HCT116 (cell line): ENCODE results near the gene KLHDC10. TPM values are rescaled to one million over a fixed set of nuclear protein-coding genes. Genes with fewer than 3 reads are reported as not detected.

ENCODE experiments used
- ATAC-seq: fragments of 200-7000 bp; cut with Tn5 transposase; 2 replicates; pipeline ENCODE4 v1.9.1; 2020; ENCODE audit warnings: mild to moderate bottlenecking, moderate library complexity
- BruUV-seq: library from RNA; stranded (reverse); fragments of 400-500 nt; replicated peaks from 2 replicates; lab custom pipeline; 2021; lab: Mats Ljungman, UMichigan
- CTCF ChIA-PET: fragments of 300-600 bp; sonication (Branson Sonifier 250); formaldehyde crosslinking; loops from one replicate; lab custom pipeline; 2021; ENCODE audit warnings: antibody characterized with exemption; lab: Charles Lee
- POLR2A ChIA-PET: fragments of 300-600, 350-600 bp; sonication (Branson Sonifier 250); formaldehyde crosslinking; loops from one replicate; lab custom pipeline; 2021; ENCODE audit warnings: antibody characterized with exemption; lab: Charles Lee
- RAD21 ChIA-PET, 2 experiments: fragments of 300-600 bp; sonication (Branson Sonifier 250); formaldehyde crosslinking; loops; one replicate each; lab custom pipeline; 2023; ENCODE audit warnings: low total read pairs in 2 of 2; ENCODE audit not compliant: uncharacterized antibody in 2 of 2, unreplicated experiment in 2 of 2, low non-redundant PET in 1 of 2; lab: Charles Lee
- DNase-seq: peaks from one replicate; pipeline ENCODE4 v3.0.0-alpha.2; 2010; ENCODE audit warnings: low read depth, low spot score
- H2AFZ ChIP-seq: fragments of 200-600 bp; shearing (Covaris generic), sonication (generic); 2 replicates; pipeline ENCODE4 v1.6.1; 2017; ENCODE audit warnings: low read depth, mixed run types, mixed read lengths, antibody characterized with exemption, low read length; ENCODE audit not compliant: poor library complexity, severe bottlenecking
- H3K27ac ChIP-seq: 2 replicates; pipeline ENCODE4 v1.5.1; 2012; ENCODE audit warnings: low read depth, low read length
- H3K27me3 ChIP-seq: fragments of 200-600 bp; sonication (generic); 2 replicates; pipeline ENCODE4 v1.6.1; 2016; ENCODE audit warnings: mixed run types, low read length, mixed read lengths; ENCODE audit not compliant: insufficient read depth
- H3K36me3 ChIP-seq, 2 experiments: fragments of 200-500 bp in 1 of 2; fragments of 200-600 bp in 1 of 2; sonication (Bioruptor generic) in 1 of 2; sonication (generic) in 1 of 2; 2 replicates each; pipeline versions ENCODE4 v1.5.1 to v1.6.1; 2014 to 2016; ENCODE audit warnings: low read length in 2 of 2, inconsistent platforms in 1 of 2, mixed read lengths in 1 of 2, mixed run types in 1 of 2; ENCODE audit not compliant: insufficient read depth in 2 of 2, control insufficient read depth in 1 of 2
- H3K4me1 ChIP-seq, 2 experiments: fragments of 200-600 bp in 1 of 2; sonication (generic) in 1 of 2; 2 replicates each; pipeline versions ENCODE4 v1.5.1 to v1.6.1; 2012 to 2017; ENCODE audit warnings: low read length in 2 of 2, inconsistent platforms in 1 of 2, mild to moderate bottlenecking in 1 of 2, mixed read lengths in 1 of 2, mixed run types in 1 of 2, moderate library complexity in 1 of 2; ENCODE audit not compliant: insufficient read depth in 2 of 2, control insufficient read depth in 1 of 2
- H3K4me2 ChIP-seq: fragments of 200-600 bp; sonication (generic); 2 replicates; pipeline ENCODE4 v1.6.1; 2017; ENCODE audit warnings: mixed run types, low read length, mixed read lengths
- H3K4me3 ChIP-seq, 2 experiments: fragments of 200-600 bp in 1 of 2; sonication (generic) in 1 of 2; replicated peaks in 1 of 2; 2 replicates each; pipeline ENCODE4 v1.5.1; 2011 to 2016; ENCODE audit warnings: low read length in 2 of 2, control low read depth in 1 of 2, low read depth in 1 of 2, mild to moderate bottlenecking in 1 of 2, mixed read lengths in 1 of 2, mixed run types in 1 of 2
- H3K79me2 ChIP-seq: fragments of 200-600 bp; sonication (generic); 2 replicates; pipeline ENCODE4 v1.6.1; 2017; ENCODE audit warnings: mild to moderate bottlenecking, mixed run types, low read length, moderate library complexity, mixed read lengths; ENCODE audit not compliant: insufficient read depth
- H3K9ac ChIP-seq: fragments of 200-600 bp; sonication (generic); 2 replicates; pipeline ENCODE4 v1.6.1; 2016; ENCODE audit warnings: low read length, mixed read lengths
- H3K9me2 ChIP-seq: fragments of 200-600 bp; sonication (generic), shearing (Covaris generic); 2 replicates; pipeline ENCODE4 v1.6.1; 2017; ENCODE audit warnings: mixed run types, mild to moderate bottlenecking, moderate library complexity; ENCODE audit not compliant: insufficient read depth
- H3K9me3 ChIP-seq, 2 experiments: fragments of 200-500 bp in 1 of 2; fragments of 200-600 bp in 1 of 2; sonication (Bioruptor generic) in 1 of 2; sonication (generic) in 1 of 2; 2 replicates each; pipeline ENCODE4 v1.6.1; 2014 to 2017; ENCODE audit warnings: low read length in 2 of 2, mixed read lengths in 2 of 2, inconsistent platforms in 1 of 2, low read depth in 1 of 2, mild to moderate bottlenecking in 1 of 2, mixed run types in 1 of 2, moderate library complexity in 1 of 2; ENCODE audit not compliant: control insufficient read depth in 1 of 2, insufficient read depth in 1 of 2
- H4K20me1 ChIP-seq: fragments of 200-600 bp; sonication (generic), shearing (Covaris generic); 2 replicates; pipeline ENCODE4 v1.6.1; 2017; ENCODE audit warnings: mixed run types, mild to moderate bottlenecking, moderate library complexity; ENCODE audit not compliant: insufficient read depth
- ATF3 ChIP-seq: IDR thresholded peaks from 2 replicates; pipeline ENCODE4 v1.6.1; 2012
- CTCF ChIP-seq, 3 experiments: fragments of 200-600 bp in 1 of 3; sonication (generic) in 1 of 3; IDR thresholded peaks in 2 of 3; conservative IDR thresholded peaks in 1 of 3; 2 replicates each; pipeline ENCODE4 v1.5.1; 2012 to 2017; ENCODE audit warnings: low read depth in 2 of 3, low read length in 2 of 3, antibody characterized with exemption in 1 of 3, borderline replicate concordance in 1 of 3, control low read depth in 1 of 3, mild to moderate bottlenecking in 1 of 3, mixed read lengths in 1 of 3, mixed run types in 1 of 3, moderate library complexity in 1 of 3; ENCODE audit not compliant: insufficient read depth in 1 of 3
- ELF1 ChIP-seq: IDR thresholded peaks from 2 replicates; pipeline ENCODE4 v1.6.1; 2012; ENCODE audit warnings: low read depth, borderline replicate concordance
- EZH2phosphoT487 ChIP-seq: fragments of 200-600 bp; IDR thresholded peaks from 2 replicates; pipeline ENCODE4 v1.6.1; 2018; ENCODE audit warnings: antibody characterized with exemption, borderline replicate concordance
- FOSL1 ChIP-seq: IDR thresholded peaks from 2 replicates; pipeline ENCODE4 v1.6.1; 2012; ENCODE audit warnings: low read depth
- JUND ChIP-seq: IDR thresholded peaks from 2 replicates; pipeline ENCODE4 v1.6.1; 2012
- POLR2A ChIP-seq: IDR thresholded peaks from 2 replicates; pipeline ENCODE4 v1.7.0; 2011; ENCODE audit warnings: borderline replicate concordance; ENCODE audit not compliant: insufficient read depth, insufficient read length; ENCODE audit errors: extremely low read depth
- TCF7L2 ChIP-seq: IDR thresholded peaks from 2 replicates; pipeline ENCODE4 v1.7.0; 2011; ENCODE audit warnings: borderline replicate concordance, inconsistent platforms; ENCODE audit not compliant: insufficient read depth, insufficient read length; ENCODE audit errors: extremely low read depth
- ZFX ChIP-seq: fragments of 450-650 bp; IDR thresholded peaks from 2 replicates; pipeline ENCODE4 v1.6.1; 2017
- intact Hi-C: fragments of 100-400 bp; cut with micrococcal nuclease; formaldehyde crosslinking; loops from 2 replicates; pipeline ENCODE4 v1.10.0; 2022
- total RNA-seq: library from RNA; stranded (reverse); gene quantifications from one replicate; pipeline ENCODE4 v1.2.1, GENCODE V29; 2021; ENCODE audit not compliant: unreplicated experiment

Gene KLHDC10
- total RNA-seq, 1 experiment from 2014 or later = 25.8 TPM

GRCh38 chr7:130146693-130147405, 76.5 kb downstream of the KLHDC10 start:
- no peak overlapping the region for H2AFZ ChIP-seq
- ATAC-seq (no peak), DNase-seq (no peak)
- H3K9me3 ChIP-seq = no peaks in the 10 kb centered on the region
- POLR2A ChIA-PET = interaction anchor here (1.6 kb wide), 1 partner anchor 13 kb away, joined by 3 read pairs; no protein-coding TSS in a partner anchor
- CTCF ChIA-PET = no interaction called here
- H3K27ac ChIP-seq = no peak overlapping the region
- no peak overlapping the region for H3K4me2 ChIP-seq
- no peak for TF ChIP-seq ATF3
- no peak for TF ChIP-seq FOSL1
- no peak for TF ChIP-seq ELF1
- no peak for TF ChIP-seq EZH2phosphoT487
- no peak for TF ChIP-seq POLR2A
- no peak for TF ChIP-seq JUND
- no peak for TF ChIP-seq TCF7L2
- TF ChIP-seq CTCF (IDR thresholded peaks at IDR 0.05 in 2 of 3, conservative IDR thresholded peaks at IDR 0.05 in 1 of 3; ENCODE audit: borderline replicate concordance in 1 of 3, insufficient read depth in 1 of 3, low read depth in 2 of 3, low read length in 2 of 3) = no peak
- no peak for TF ChIP-seq ZFX
- no peaks in the 10 kb centered on the region for H3K27me3 ChIP-seq
- peaks cover 18 to 30% of the 10 kb centered on the region in 2 experiments for H3K4me1 ChIP-seq
- H3K79me2 ChIP-seq = no peaks in the 10 kb centered on the region
- H3K9me2 ChIP-seq = no peaks in the 10 kb centered on the region
- RAD21 ChIA-PET = interaction anchor here in 1 of 2 experiments (0.7 kb wide), 1 partner anchor 13 kb away, joined by 3 read pairs; no protein-coding TSS in a partner anchor
- BruUV-seq = no TSS peak
- no peaks in the 10 kb centered on the region for H4K20me1 ChIP-seq
- H3K36me3 ChIP-seq = no peaks in the 10 kb centered on the region
- H3K4me3 ChIP-seq = no peak overlapping the region
- H3K9ac ChIP-seq = no peak overlapping the region
- intact Hi-C loops = no loop called here
